ENCODE data around the gene GIMAP6. TPM values are rescaled to one million over a fixed set of nuclear protein-coding genes. Genes with fewer than 3 reads are reported as not detected.
"Not testable (repeated sequence)": the region's sequence is repeated elsewhere in the genome, so short reads cannot be mapped to it uniquely, and the experiment has no call there.

GIMAP6 gene
- total RNA-seq, 2 donors from 2014 or later: 15.8 to 21.5 TPM

- H3K4me1 ChIP-seq: no peaks in the 10 kb centered on the region
- H3K27ac ChIP-seq: peak overlapping the region in 1 of 2 donors; percentile 26
- H3K9me3 ChIP-seq: no peaks in the 10 kb centered on the region
- TF ChIP-seq, protein P1, sequence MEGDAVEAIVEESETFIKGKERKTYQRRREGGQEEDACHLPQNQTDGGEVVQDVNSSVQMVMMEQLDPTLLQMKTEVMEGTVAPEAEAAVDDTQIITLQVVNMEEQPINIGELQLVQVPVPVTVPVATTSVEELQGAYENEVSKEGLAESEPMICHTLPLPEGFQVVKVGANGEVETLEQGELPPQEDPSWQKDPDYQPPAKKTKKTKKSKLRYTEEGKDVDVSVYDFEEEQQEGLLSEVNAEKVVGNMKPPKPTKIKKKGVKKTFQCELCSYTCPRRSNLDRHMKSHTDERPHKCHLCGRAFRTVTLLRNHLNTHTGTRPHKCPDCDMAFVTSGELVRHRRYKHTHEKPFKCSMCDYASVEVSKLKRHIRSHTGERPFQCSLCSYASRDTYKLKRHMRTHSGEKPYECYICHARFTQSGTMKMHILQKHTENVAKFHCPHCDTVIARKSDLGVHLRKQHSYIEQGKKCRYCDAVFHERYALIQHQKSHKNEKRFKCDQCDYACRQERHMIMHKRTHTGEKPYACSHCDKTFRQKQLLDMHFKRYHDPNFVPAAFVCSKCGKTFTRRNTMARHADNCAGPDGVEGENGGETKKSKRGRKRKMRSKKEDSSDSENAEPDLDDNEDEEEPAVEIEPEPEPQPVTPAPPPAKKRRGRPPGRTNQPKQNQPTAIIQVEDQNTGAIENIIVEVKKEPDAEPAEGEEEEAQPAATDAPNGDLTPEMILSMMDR (IDR thresholded peaks at IDR 0.05): no peak
- no peaks in the 10 kb centered on the region for H3K36me3 ChIP-seq
- no peaks in the 10 kb centered on the region for H3K27me3 ChIP-seq
- DNase-seq (ENCODE audit: low spot score): no peak
- no peak overlapping the region for H3K4me3 ChIP-seq
These were observed 11.4 kb downstream of the GIMAP6 start for GRCh38 chr7:150620617-150621371.

DNA sequence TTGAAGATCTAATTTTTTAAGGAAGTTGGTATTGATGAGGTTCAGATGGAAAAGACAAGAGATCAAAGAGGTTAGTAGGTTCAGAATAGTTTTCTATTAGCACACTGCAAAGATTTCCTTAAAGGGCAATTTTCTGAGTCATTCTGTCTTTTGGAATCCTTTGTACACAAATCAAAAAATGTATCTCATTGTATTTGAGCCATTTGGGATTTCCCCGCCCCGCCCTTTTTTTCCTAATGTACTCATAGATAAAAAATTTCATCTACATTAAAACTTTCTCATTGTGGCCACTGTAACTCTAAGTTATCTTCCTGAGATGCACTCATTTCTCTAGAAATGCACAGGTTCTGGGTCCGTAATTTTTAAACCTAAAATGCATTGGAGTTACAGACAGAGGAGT lies 12.1 kb downstream of the GIMAP6 start:
- Histone ChIP-seq H3K27ac (peak overlapping the region in 1 of 2 donors; percentile 26), H3K9me3 (no peaks in the 10 kb centered on the region), H3K4me3 (no peak overlapping the region), H3K36me3 (no peaks in the 10 kb centered on the region), H3K4me1 (no peaks in the 10 kb centered on the region), H3K27me3 (no peaks in the 10 kb centered on the region)
- TF ChIP-seq, protein P1 (IDR thresholded peaks at IDR 0.05): no peak
- no peak for DNase-seq (ENCODE audit: low spot score)

DNA sequence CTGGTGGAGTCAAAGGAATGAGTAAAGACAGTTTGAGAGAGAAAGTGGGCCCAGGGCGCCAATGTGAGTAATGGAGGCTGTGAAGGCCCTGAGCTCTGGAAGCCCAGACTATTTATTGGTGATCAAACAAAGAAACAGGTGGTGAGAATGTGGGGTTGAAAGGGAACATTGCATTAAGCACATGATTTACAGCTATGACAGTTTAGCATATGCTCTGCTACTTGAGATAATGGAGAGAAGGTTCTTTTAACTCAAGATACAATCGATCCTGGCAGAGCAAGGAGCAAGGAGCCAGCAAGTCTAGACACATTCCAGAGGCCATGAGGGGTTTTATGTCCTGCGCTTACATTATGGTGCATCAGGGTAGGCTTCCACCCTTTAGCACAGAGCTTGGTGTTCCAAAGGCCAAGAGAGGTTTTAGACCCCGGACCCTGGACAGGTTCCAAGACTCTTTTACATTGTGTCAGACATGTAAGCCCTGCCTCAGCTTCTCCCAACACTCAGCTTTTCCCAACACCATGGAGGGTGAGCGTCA lies 16.9 kb downstream of the GIMAP6 start:
- not testable (repeated sequence) for DNase-seq (ENCODE audit: low spot score); H3K9me3 ChIP-seq; H3K27ac ChIP-seq; H3K4me3 ChIP-seq; H3K4me1 ChIP-seq; H3K27me3 ChIP-seq; H3K36me3 ChIP-seq

- H3K36me3 ChIP-seq; H3K27me3 ChIP-seq; DNase-seq (ENCODE audit: low spot score); H3K27ac ChIP-seq; H3K4me1 ChIP-seq; H3K4me3 ChIP-seq; H3K9me3 ChIP-seq: not testable (repeated sequence)
These were observed 17.8 kb downstream of the GIMAP6 start for GRCh38 chr7:150614426-150614825.

GRCh38 chr7:150613880-150614279 lies 18.3 kb downstream of the GIMAP6 start:
- TF ChIP-seq, protein P1 (IDR thresholded peaks at IDR 0.05): no peak
- Histone ChIP-seq H3K27ac (no peak overlapping the region), H3K4me3 (no peak overlapping the region), H3K27me3 (no peaks in the 10 kb centered on the region), H3K36me3 (no peaks in the 10 kb centered on the region), H3K4me1 (no peaks in the 10 kb centered on the region), H3K9me3 (no peaks in the 10 kb centered on the region)
- DNase-seq (ENCODE audit: low spot score): no peak

- H3K36me3 ChIP-seq: no peaks in the 10 kb centered on the region
- no peaks in the 10 kb centered on the region for H3K9me3 ChIP-seq
- no peak overlapping the region for H3K27ac ChIP-seq
- TF ChIP-seq, protein P1 (IDR thresholded peaks at IDR 0.05): no peak
- H3K4me3 ChIP-seq: no peak overlapping the region
- no peak for DNase-seq (ENCODE audit: low spot score)
- H3K27me3 ChIP-seq: no peaks in the 10 kb centered on the region
- H3K4me1 ChIP-seq: no peaks in the 10 kb centered on the region
These were observed 19.3 kb downstream of the GIMAP6 start for GRCh38 chr7:150612925-150613324.

DNA sequence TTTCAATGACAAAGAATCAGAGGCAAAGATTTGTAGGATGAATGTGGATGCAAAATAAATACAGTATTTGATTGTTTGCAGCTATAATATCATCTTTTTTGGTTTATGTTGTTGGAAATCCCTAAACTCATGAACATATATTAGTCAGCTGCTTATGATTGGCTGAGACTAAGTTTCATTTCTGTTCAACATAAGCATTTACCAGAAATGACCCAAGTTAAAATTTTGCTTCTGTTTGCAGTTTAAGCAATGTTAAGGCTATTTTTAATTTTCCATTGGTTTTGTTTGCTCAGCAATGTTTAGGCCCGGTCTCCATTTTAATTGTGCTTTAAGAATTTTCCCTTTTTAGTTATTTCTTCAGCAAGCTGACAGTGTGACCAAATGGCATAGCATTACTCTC lies 22.0 kb downstream of the GIMAP6 start:
- H3K4me1 ChIP-seq: no peaks in the 10 kb centered on the region
- H3K9me3 ChIP-seq: no peaks in the 10 kb centered on the region
- H3K36me3 ChIP-seq: no peaks in the 10 kb centered on the region
- DNase-seq (ENCODE audit: low spot score): no peak
- H3K27me3 ChIP-seq: no peaks in the 10 kb centered on the region
- TF ChIP-seq, protein P1 (IDR thresholded peaks at IDR 0.05): no peak
- H3K4me3 ChIP-seq: no peak overlapping the region
- no peak overlapping the region for H3K27ac ChIP-seq

DNA sequence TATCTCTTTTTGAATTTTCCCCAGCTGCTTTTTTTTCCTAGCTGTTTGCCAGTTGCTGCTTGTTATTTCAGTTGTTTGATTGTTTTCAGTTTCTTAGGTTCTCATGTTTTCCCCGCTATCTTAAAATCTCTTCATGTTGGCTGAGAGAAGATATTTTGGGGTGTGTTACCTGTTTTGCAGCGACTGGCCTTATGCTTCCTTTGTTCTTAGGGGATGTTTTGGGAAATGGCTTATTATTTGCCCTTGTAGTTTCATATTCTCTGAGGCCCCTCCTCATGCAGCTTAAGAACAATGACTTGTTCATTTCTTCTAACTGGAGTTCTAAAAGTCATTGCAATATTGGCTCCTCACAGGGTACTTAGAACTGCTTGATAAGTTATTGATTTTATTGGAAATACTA lies 28.6 kb downstream of the GIMAP6 start:
- H3K9me3 ChIP-seq; H3K27ac ChIP-seq; H3K4me3 ChIP-seq; H3K27me3 ChIP-seq; DNase-seq (ENCODE audit: low spot score); H3K4me1 ChIP-seq; H3K36me3 ChIP-seq: not testable (repeated sequence)
